ENCODE measurements around the gene SSTR3. TPM values are rescaled to one million over a fixed set of nuclear protein-coding genes. Genes with fewer than 3 reads are reported as not detected.

Gene SSTR3
- total RNA-seq, 1 experiment from 2014 or later, result 0.22 TPM

DNA sequence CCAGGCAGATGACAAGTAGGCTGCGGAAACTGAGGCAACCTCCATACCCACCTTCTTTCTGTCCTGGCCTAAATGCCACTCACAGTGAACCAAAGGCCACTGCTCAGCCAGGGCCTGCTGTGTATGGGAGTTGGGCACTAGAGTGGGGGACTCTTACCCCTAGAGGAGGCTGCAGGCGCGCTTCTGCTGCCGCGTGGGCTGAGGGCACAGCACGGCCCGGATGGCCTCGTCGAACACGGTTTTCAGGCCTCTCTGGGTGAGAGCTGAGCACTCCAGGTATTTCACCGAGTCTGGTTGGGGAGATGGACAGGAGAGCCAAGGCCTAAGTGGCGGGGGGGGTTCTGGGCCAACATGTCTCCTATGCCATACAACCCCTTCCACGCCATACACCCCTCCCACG lies 14.2 kb upstream of the SSTR3 start (continued):
- TF ChIP-seq ZNF219 (CRISPR knock-in tag; IDR thresholded peaks at IDR 0.05; ENCODE audit: borderline replicate concordance) (no peak), OVOL2 (CRISPR knock-in tag; IDR thresholded peaks at IDR 0.05; ENCODE audit: borderline replicate concordance) (no peak)

DNA sequence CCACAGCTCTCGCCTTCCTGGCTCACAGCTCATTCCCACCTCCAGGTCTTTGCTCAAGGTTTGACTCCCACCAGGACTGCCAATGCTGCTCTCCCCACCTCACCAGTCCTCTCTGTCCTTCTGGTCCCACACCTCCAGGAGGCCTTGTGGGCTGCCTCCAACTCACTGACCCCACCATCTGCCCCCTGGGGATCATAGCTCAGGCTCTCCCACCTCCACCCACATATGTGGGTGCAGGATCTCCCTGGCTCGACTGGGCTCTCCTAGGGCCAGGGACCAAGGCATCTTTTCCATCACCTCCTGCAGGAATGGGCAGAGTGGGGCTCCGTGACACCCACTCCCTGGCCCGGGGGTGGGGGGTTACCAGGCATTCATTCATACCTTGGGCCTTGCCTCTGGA lies 13.8 kb upstream of the SSTR3 start:
- DNase-seq (ENCODE audit: low spot score) (no peak), ATAC-seq (no peak)
- POLR2A ChIA-PET, result no interaction called here
- CTCF ChIA-PET, result interaction anchor here (1.0 to 2.2 kb wide), 11 partner anchors 10 to 370 kb away, joined by 3 to 21 read pairs (median 5); partner anchors contain the start of gene RAC2
- H3K4me1 Mint-ChIP-seq, result no peaks in the 10 kb centered on the region; the same call in none of the 2 replicates
- no peak overlapping the region for H3K27ac Mint-ChIP-seq
- H3K9me3 Mint-ChIP-seq, result peaks cover 7% of the 10 kb centered on the region
- peaks cover 5% of the 10 kb centered on the region for H3K27me3 Mint-ChIP-seq (ENCODE audit: low read depth)
- no peak overlapping the region for H3K4me3 Mint-ChIP-seq
- TF ChIP-seq CBFB (CRISPR knock-in tag; IDR thresholded peaks at IDR 0.05; ENCODE audit: low read depth), result no peak
- TF ChIP-seq EMX1 (CRISPR knock-in tag; IDR thresholded peaks at IDR 0.05), result no peak
- no peak for TF ChIP-seq MLX (CRISPR knock-in tag; IDR thresholded peaks at IDR 0.05)
- TF ChIP-seq TEAD4 (CRISPR knock-in tag; IDR thresholded peaks at IDR 0.05), result no peak
- TF ChIP-seq, protein P1, sequence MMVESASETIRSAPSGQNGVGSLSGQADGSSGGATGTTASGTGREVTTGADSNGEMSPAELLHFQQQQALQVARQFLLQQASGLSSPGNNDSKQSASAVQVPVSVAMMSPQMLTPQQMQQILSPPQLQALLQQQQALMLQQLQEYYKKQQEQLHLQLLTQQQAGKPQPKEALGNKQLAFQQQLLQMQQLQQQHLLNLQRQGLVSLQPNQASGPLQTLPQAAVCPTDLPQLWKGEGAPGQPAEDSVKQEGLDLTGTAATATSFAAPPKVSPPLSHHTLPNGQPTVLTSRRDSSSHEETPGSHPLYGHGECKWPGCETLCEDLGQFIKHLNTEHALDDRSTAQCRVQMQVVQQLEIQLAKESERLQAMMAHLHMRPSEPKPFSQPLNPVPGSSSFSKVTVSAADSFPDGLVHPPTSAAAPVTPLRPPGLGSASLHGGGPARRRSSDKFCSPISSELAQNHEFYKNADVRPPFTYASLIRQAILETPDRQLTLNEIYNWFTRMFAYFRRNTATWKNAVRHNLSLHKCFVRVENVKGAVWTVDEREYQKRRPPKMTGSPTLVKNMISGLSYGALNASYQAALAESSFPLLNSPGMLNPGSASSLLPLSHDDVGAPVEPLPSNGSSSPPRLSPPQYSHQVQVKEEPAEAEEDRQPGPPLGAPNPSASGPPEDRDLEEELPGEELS (CRISPR knock-in tag; IDR thresholded peaks at IDR 0.05), result no peak
- TF ChIP-seq, protein P2, sequence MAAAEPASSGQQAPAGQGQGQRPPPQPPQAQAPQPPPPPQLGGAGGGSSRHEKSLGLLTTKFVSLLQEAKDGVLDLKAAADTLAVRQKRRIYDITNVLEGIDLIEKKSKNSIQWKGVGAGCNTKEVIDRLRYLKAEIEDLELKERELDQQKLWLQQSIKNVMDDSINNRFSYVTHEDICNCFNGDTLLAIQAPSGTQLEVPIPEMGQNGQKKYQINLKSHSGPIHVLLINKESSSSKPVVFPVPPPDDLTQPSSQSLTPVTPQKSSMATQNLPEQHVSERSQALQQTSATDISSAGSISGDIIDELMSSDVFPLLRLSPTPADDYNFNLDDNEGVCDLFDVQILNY (CRISPR knock-in tag; IDR thresholded peaks at IDR 0.05), result no peak
- TF ChIP-seq ZNF121 (CRISPR knock-in tag; IDR thresholded peaks at IDR 0.05), result no peak
- TF ChIP-seq, protein P3, sequence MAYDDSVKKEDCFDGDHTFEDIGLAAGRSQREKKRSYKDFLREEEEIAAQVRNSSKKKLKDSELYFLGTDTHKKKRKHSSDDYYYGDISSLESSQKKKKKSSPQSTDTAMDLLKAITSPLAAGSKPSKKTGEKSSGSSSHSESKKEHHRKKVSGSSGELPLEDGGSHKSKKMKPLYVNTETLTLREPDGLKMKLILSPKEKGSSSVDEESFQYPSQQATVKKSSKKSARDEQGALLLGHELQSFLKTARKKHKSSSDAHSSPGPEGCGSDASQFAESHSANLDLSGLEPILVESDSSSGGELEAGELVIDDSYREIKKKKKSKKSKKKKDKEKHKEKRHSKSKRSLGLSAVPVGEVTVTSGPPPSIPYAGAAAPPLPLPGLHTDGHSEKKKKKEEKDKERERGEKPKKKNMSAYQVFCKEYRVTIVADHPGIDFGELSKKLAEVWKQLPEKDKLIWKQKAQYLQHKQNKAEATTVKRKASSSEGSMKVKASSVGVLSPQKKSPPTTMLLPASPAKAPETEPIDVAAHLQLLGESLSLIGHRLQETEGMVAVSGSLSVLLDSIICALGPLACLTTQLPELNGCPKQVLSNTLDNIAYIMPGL (CRISPR knock-in tag; IDR thresholded peaks at IDR 0.05), result no peak
- TF ChIP-seq NFYB (CRISPR knock-in tag; conservative IDR thresholded peaks at IDR 0.05; ENCODE audit: low read depth), result no peak
- no peak for TF ChIP-seq SMAD3 (CRISPR knock-in tag; IDR thresholded peaks at IDR 0.05; ENCODE audit: borderline replicate concordance)
- no peaks in the 10 kb centered on the region for H3K36me3 Mint-ChIP-seq

GRCh38 chr22:37225481-37225880 lies 13.2 kb upstream of the SSTR3 start:
- ChIA-PET CTCF (interaction anchor here (0.8 to 2.2 kb wide), 12 partner anchors 9 to 369 kb away, joined by 3 to 21 read pairs (median 4); partner anchors contain the start of gene RAC2), POLR2A (no interaction called here)
- Mint-ChIP-seq H3K27ac (peak overlapping the region; percentile 19; the same call in 1 of the 2 replicates), H3K9me3 (peaks cover 12% of the 10 kb centered on the region), H3K4me1 (peaks cover 5% of the 10 kb centered on the region), H3K27me3 (ENCODE audit: low read depth) (peaks cover 10% of the 10 kb centered on the region), H3K36me3 (no peaks in the 10 kb centered on the region), H3K4me3 (no peak overlapping the region)
- TF ChIP-seq ZNF263 (CRISPR knock-in tag; IDR thresholded peaks at IDR 0.05; ENCODE audit: low read depth) (no peak), NFATC4 (CRISPR knock-in tag; IDR thresholded peaks at IDR 0.05) (no peak), SMAD3 (CRISPR knock-in tag; IDR thresholded peaks at IDR 0.05; ENCODE audit: borderline replicate concordance) (no peak), ZNF416 (CRISPR knock-in tag; IDR thresholded peaks at IDR 0.05) (no peak), ZMAT4 (CRISPR knock-in tag; IDR thresholded peaks at IDR 0.05) (no peak), JUN (CRISPR knock-in tag; IDR thresholded peaks at IDR 0.05) (no peak), ZBTB21 (CRISPR knock-in tag; IDR thresholded peaks at IDR 0.05; ENCODE audit: borderline replicate concordance) (no peak), CTCF (IDR thresholded peaks at IDR 0.05) (no peak), ZNF317 (CRISPR knock-in tag; IDR thresholded peaks at IDR 0.05; ENCODE audit: borderline replicate concordance, low read depth) (no peak)
- TF ChIP-seq, protein P4, sequence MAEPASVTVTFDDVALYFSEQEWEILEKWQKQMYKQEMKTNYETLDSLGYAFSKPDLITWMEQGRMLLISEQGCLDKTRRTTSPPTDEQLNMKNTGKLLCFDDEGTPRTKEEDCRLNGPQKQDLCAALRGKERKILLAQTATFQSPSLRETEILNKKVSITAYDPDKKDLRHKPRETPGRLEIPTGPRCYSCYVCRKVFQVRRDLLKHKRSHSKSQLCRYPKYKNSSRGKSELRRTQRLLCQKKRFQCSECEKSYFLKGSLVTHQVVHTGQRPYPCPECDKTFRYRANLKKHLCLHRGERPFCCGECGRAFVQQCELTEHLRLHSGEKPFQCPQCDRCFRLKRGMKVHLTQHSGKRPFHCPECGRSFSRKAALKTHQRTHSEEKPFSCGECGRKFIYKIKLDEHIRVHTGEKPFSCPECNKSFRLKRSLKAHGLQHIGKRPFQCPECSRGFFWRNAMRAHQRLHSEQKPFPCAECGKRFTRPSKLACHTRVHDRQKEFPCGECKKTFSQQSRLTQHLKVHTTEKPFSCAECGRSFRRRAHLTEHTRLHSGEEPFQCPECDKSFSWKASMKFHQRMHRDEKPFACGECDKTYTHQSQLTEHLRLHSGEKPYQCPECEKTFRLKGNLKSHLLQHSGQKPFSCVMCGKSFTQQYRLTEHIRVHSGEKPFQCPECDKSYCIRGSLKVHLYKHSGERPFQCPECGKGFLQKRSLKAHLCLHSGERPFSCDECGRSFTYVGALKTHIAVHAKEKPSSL (CRISPR knock-in tag; conservative IDR thresholded peaks at IDR 0.05), result no peak
- DNase-seq (ENCODE audit: low spot score) (no peak), ATAC-seq (peak; percentile 44; the same call in 1 of the 2 replicates)

All from WTC11 (cell line).